Neural progenitor cell (in vitro differentiated cells): ENCODE data around the gene NDUFA11. TPM values are rescaled to one million over a fixed set of nuclear protein-coding genes. Genes with fewer than 3 reads are reported as not detected.

Source experiments
- DNase-seq: peaks from one replicate; pipeline ENCODE4 v3.0.0-alpha.2; 2016; ENCODE audit warnings: low spot score
- H2AFZ ChIP-seq: fragments of 200-600 bp; sonication (generic); replicated peaks from 2 replicates; pipeline ENCODE4 v1.6.1; 2016; ENCODE audit warnings: antibody characterized with exemption
- H3F3A ChIP-seq: fragments of 200-600 bp; sonication (generic); 2 replicates; pipeline ENCODE4 v1.6.1; 2016; ENCODE audit warnings: antibody characterized with exemption, low read depth
- H3K27ac ChIP-seq: fragments of 200-600 bp; sonication (generic); 2 replicates; pipeline ENCODE4 v1.5.1; 2016; ENCODE audit warnings: mild to moderate bottlenecking
- H3K27me3 ChIP-seq: fragments of 200-600 bp; sonication (generic); 2 replicates; pipeline ENCODE4 v1.6.1; 2016; ENCODE audit warnings: mild to moderate bottlenecking, moderate library complexity
- H3K36me3 ChIP-seq: fragments of 200-600 bp; sonication (generic); 2 replicates; pipeline ENCODE4 v1.5.1; 2016
- H3K4me1 ChIP-seq: fragments of 200-600 bp; sonication (generic); 2 replicates; pipeline ENCODE4 v1.6.1; 2016; ENCODE audit warnings: mixed run types
- H3K4me2 ChIP-seq: fragments of 200-600 bp; sonication (generic); 2 replicates; pipeline ENCODE4 v1.6.1; 2016
- H3K4me3 ChIP-seq: fragments of 200-600 bp; sonication (generic); 2 replicates; pipeline ENCODE4 v1.5.1; 2016
- H3K79me2 ChIP-seq: fragments of 200-600 bp; sonication (generic); 2 replicates; pipeline ENCODE4 v1.6.1; 2016; ENCODE audit warnings: low read depth
- H3K9ac ChIP-seq: fragments of 200-600 bp; sonication (generic); 2 replicates; pipeline ENCODE4 v1.6.1; 2016
- H3K9me3 ChIP-seq: fragments of 200-600 bp; sonication (generic); 2 replicates; pipeline ENCODE4 v1.5.1; 2016; ENCODE audit warnings: low read depth
- H4K20me1 ChIP-seq: fragments of 200-600 bp; sonication (generic); 2 replicates; pipeline ENCODE4 v1.6.1; 2016; ENCODE audit warnings: low read depth
- H3K27ac Mint-ChIP-seq: 3 replicates; pipeline ENCODE4 v1.8.0; 2021; ENCODE audit warnings: mixed read lengths
- H3K27me3 Mint-ChIP-seq: 2 replicates; pipeline ENCODE4 v1.8.0; 2022; ENCODE audit warnings: low read depth, mild to moderate bottlenecking, inconsistent platforms, moderate library complexity, mixed read lengths; ENCODE audit not compliant: insufficient read depth
- H3K36me3 Mint-ChIP-seq: 3 replicates; pipeline ENCODE4 v1.8.0; 2021; ENCODE audit warnings: mixed read lengths
- H3K4me1 Mint-ChIP-seq: 3 replicates; pipeline ENCODE4 v1.8.0; 2021; ENCODE audit warnings: mixed read lengths
- H3K4me3 Mint-ChIP-seq: 3 replicates; pipeline ENCODE4 v1.8.0; 2021; ENCODE audit warnings: mild to moderate bottlenecking, moderate library complexity, mixed read lengths
- H3K9me3 Mint-ChIP-seq: 3 replicates; pipeline ENCODE4 v1.8.0; 2020; ENCODE audit warnings: mixed read lengths
- CTCF ChIP-seq: fragments of 200-600 bp; sonication (generic); IDR thresholded peaks from 2 replicates; pipeline ENCODE4 v1.5.1; 2017; ENCODE audit warnings: antibody characterized with exemption, mild to moderate bottlenecking
- EZH2 ChIP-seq: fragments of 200-600 bp; sonication (generic); IDR thresholded peaks from 2 replicates; pipeline ENCODE4 v1.6.1; 2017; ENCODE audit warnings: antibody characterized with exemption, mild to moderate bottlenecking, moderate library complexity
- EZH2phosphoT487 ChIP-seq: fragments of 200-600 bp; sonication (generic); IDR thresholded peaks from 2 replicates; pipeline ENCODE4 v1.6.1; 2017; ENCODE audit warnings: antibody characterized with exemption
- total RNA-seq: library from RNA; depleted of rRNA; stranded (reverse); fragments of >200 nt; gene quantifications from 2 replicates; pipeline ENCODE4 v1.2.3, GENCODE V29; 2015; ENCODE audit warnings: low replicate concordance

The NDUFA11 gene
- total RNA-seq, 1 donor from 2014 or later: 102 TPM

- Histone ChIP-seq H2AFZ (no peak overlapping the region), H4K20me1 (peaks cover 100% of the 10 kb centered on the region), H3K36me3 (no peaks in the 10 kb centered on the region), H3K4me1 (peaks cover 63% of the 10 kb centered on the region), H3K4me2 (no peak overlapping the region), H3K9me3 (no peaks in the 10 kb centered on the region), H3K9ac (no peak overlapping the region), H3K79me2 (peaks cover 95% of the 10 kb centered on the region), H3K27me3 (no peaks in the 10 kb centered on the region), H3F3A (peaks cover 43% of the 10 kb centered on the region), H3K27ac (no peak overlapping the region), H3K4me3 (no peak overlapping the region)
- no peak for TF ChIP-seq CTCF
- no peak for TF ChIP-seq EZH2phosphoT487
- no peak for TF ChIP-seq EZH2
- DNase-seq: no peak
- Mint-ChIP-seq H3K27me3 (no peaks in the 10 kb centered on the region), H3K9me3 (no peaks in the 10 kb centered on the region), H3K4me3 (peak overlapping the region; percentile 62), H3K36me3 (peaks cover 5% of the 10 kb centered on the region), H3K4me1 (peaks cover 81% of the 10 kb centered on the region), H3K27ac (peak overlapping the region; percentile 36)
These were observed 45.4 kb upstream of the NDUFA11 start for GRCh38 chr19:5948752-5949564.

GRCh38 chr19:5947435-5947834 lies 43.8 kb upstream of the NDUFA11 start:
- Histone ChIP-seq H3K4me1 (peaks cover 48% of the 10 kb centered on the region), H3K4me3 (no peak overlapping the region), H3K79me2 (peaks cover 95% of the 10 kb centered on the region), H3F3A (peaks cover 39% of the 10 kb centered on the region), H3K27ac (no peak overlapping the region), H2AFZ (no peak overlapping the region), H4K20me1 (peaks cover 100% of the 10 kb centered on the region), H3K9me3 (no peaks in the 10 kb centered on the region), H3K4me2 (peak overlapping the region; percentile 7), H3K9ac (no peak overlapping the region), H3K36me3 (no peaks in the 10 kb centered on the region), H3K27me3 (no peaks in the 10 kb centered on the region)
- DNase-seq: no peak
- Mint-ChIP-seq H3K36me3 (peaks cover 5% of the 10 kb centered on the region), H3K4me1 (peaks cover 79% of the 10 kb centered on the region), H3K9me3 (no peaks in the 10 kb centered on the region), H3K4me3 (no peak overlapping the region), H3K27me3 (no peaks in the 10 kb centered on the region), H3K27ac (peak overlapping the region; percentile 40)
- no peak for TF ChIP-seq EZH2phosphoT487
- TF ChIP-seq EZH2: no peak
- no peak for TF ChIP-seq CTCF

GRCh38 chr19:5943623-5944022 lies 40.0 kb upstream of the NDUFA11 start:
- TF ChIP-seq CTCF (no peak), EZH2 (no peak), EZH2phosphoT487 (no peak)
- H3K27me3 Mint-ChIP-seq: no peaks in the 10 kb centered on the region
- no peak overlapping the region for H3K27ac ChIP-seq

More at GRCh38 chr19:5943623-5944022, 40.0 kb upstream of the NDUFA11 start:
- peaks cover 75% of the 10 kb centered on the region for H3K79me2 ChIP-seq
- peaks cover 9% of the 10 kb centered on the region for H3F3A ChIP-seq
- H4K20me1 ChIP-seq: peaks cover 98% of the 10 kb centered on the region
- Mint-ChIP-seq H3K27ac (peak overlapping the region; percentile 21), H3K4me1 (peaks cover 53% of the 10 kb centered on the region), H3K4me3 (no peak overlapping the region), H3K9me3 (no peaks in the 10 kb centered on the region), H3K36me3 (peaks cover 24% of the 10 kb centered on the region)
- no peaks in the 10 kb centered on the region for H3K36me3 ChIP-seq
- no peaks in the 10 kb centered on the region for H3K9me3 ChIP-seq
- peaks cover 15% of the 10 kb centered on the region for H3K4me1 ChIP-seq
- H3K9ac ChIP-seq: no peak overlapping the region
- H2AFZ ChIP-seq: no peak overlapping the region
- no peak overlapping the region for H3K4me3 ChIP-seq
- H3K27me3 ChIP-seq: no peaks in the 10 kb centered on the region
- no peak overlapping the region for H3K4me2 ChIP-seq
- no peak for DNase-seq
